MG63 (cell line): ENCODE data around the gene FEM1C. TPM values are rescaled to one million over a fixed set of nuclear protein-coding genes. Genes with fewer than 3 reads are reported as not detected.
A peak's percentile ranks its signal among the peaks of the same experiment; 100 is the strongest.

ENCODE experiments used
- DNase-seq: peaks from one replicate; pipeline ENCODE4 v3.0.0-alpha.2; 2020
- H3K27me3 ChIP-seq: fragments of 250-450 bp; sonication (Bioruptor Pico); 2 replicates; pipeline ENCODE4 v1.5.1; 2020; ENCODE audit warnings: mild to moderate bottlenecking, moderate library complexity
- H3K36me3 ChIP-seq: fragments of 250-450 bp; sonication (Bioruptor Pico); 2 replicates; pipeline ENCODE4 v1.5.1; 2020; ENCODE audit warnings: mild to moderate bottlenecking, moderate library complexity
- H3K4me3 ChIP-seq: fragments of 250-450 bp; sonication (Bioruptor Pico); 2 replicates; pipeline ENCODE4 v1.5.1; 2020; ENCODE audit warnings: mild to moderate bottlenecking, moderate library complexity
- H3K9me3 ChIP-seq: fragments of 250-450 bp; sonication (Bioruptor Pico); 2 replicates; pipeline ENCODE4 v1.5.1; 2020; ENCODE audit warnings: mild to moderate bottlenecking, moderate library complexity
- total RNA-seq: library from RNA; depleted of rRNA; stranded (reverse); fragments of >200 nt; shearing (Covaris generic); gene quantifications from 2 replicates; pipeline ENCODE4 v1.2.3, GENCODE V29; 2014; ENCODE audit warnings: low replicate concordance

FEM1C gene
- total RNA-seq, 1 experiment from 2014 or later: 12.4 TPM

DNA sequence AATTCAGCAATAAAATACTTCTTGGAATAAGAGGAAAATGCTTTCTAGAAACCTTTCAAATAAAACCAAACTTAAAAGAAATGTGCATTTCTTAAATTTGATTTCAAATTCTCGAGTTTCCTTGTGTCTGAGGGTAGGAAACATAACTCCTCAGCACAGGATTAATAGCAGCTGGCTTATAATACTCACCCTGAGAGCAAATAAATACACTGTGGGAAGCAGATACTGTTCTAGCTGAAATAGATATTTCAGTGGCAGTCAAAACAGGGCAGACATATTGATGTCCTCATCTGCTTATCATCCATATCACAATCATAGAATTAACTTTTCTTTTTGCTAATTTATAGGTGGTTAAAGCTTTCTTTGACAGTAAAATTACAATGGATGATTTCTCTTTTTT lies 24.1 kb upstream of the FEM1C start:
- H3K9me3 ChIP-seq: no peaks in the 10 kb centered on the region
- no peak for DNase-seq
- no peaks in the 10 kb centered on the region for H3K36me3 ChIP-seq
- no peaks in the 10 kb centered on the region for H3K27me3 ChIP-seq
- H3K4me3 ChIP-seq: no peak overlapping the region

DNA sequence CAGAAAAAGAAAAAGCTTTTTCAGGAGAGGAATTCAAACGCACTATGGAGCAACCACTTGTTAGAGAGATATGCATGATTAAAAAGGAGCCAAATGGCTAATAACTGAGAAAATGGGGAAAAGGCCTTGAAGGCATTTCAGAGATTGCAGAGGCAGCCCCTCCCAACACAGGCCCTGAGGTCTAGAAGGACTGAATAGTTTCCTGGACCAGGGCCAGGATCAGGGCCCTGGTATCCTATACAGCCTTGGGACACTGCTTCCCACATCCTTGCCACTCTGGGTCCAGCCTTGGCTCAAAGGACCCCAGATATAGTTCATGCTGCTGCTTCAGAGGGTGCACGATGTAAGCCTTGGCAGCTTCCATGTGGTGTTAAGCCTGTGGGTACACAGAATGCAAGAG lies 20.7 kb upstream of the FEM1C start:
- Histone ChIP-seq H3K36me3 (no peaks in the 10 kb centered on the region), H3K27me3 (no peaks in the 10 kb centered on the region), H3K4me3 (no peak overlapping the region), H3K9me3 (no peaks in the 10 kb centered on the region)
- DNase-seq: peak; percentile 49

DNA sequence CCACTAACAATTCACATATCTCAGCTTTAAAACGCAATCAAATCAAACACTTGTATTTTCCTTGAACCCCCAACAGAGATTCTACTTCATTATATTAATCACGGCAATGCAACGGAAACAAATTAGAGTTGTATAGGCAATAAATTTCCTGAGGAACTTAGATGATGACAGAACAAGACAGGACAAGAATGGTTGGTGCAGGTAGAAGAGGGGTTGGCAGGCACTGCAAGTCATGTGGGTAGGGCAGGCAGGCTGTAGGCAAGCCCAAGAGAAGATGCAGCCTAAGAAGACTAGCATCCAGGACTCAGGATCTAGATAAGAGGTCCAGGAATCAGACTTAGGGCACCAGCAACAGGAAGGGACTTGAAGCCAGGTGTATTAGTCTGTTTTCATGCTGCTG lies 16.6 kb upstream of the FEM1C start:
- H3K36me3 ChIP-seq: no peaks in the 10 kb centered on the region
- no peaks in the 10 kb centered on the region for H3K9me3 ChIP-seq
- no peak for DNase-seq

DNA sequence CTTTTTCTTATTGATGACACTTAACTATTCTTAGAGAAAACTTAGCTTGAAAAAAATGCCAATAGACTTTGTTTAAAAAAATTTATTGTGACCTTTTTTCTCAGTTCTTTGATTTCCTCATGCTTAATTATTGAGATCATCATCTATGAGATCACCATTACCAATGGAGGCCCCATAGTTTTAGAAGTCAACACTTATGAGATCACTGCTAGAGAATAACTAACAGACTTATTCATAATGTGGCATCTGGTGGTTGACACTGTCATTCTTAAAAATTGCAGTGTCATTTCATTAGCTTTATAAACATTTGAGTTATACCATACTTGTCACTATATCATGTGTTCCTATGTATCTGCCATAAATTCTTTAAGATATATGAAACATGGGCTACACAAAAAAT lies 14.9 kb upstream of the FEM1C start:
- no peaks in the 10 kb centered on the region for H3K36me3 ChIP-seq
- H3K27me3 ChIP-seq: no peaks in the 10 kb centered on the region
- no peaks in the 10 kb centered on the region for H3K9me3 ChIP-seq
- no peak for DNase-seq
- no peak overlapping the region for H3K4me3 ChIP-seq

More for the DNA sequence above, 16.6 kb upstream of the FEM1C start:
- no peak overlapping the region for H3K4me3 ChIP-seq
- H3K27me3 ChIP-seq: no peaks in the 10 kb centered on the region

DNA sequence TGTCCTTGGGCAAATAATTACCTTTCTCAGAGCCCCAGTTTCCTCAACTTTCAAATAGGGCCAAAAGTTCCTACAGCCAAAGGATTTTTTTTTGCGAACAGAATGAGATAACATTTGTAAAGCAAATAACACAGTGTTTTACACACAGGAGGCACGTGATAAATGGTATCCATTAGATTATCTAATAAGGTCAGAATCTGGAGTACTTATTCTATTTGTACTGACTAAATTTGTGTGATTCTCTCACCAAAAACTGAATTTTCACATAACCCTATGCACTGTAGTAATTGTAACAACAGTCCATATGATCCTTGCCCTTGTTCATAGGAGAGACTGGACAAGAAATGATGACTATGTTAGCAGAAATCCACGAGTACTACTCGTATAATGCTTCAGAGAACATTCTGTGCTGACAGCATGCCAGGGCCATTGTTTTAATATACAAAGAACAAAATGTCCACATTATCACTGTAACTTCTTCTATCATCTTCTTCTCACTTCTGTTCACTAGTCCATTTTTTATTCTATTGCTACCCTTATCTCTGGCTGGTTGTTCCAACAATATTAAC lies 13.9 kb upstream of the FEM1C start:
- H3K4me3 ChIP-seq: no peak overlapping the region
- H3K9me3 ChIP-seq: no peaks in the 10 kb centered on the region
- H3K36me3 ChIP-seq: no peaks in the 10 kb centered on the region
- H3K27me3 ChIP-seq: no peaks in the 10 kb centered on the region
- no peak for DNase-seq

DNA sequence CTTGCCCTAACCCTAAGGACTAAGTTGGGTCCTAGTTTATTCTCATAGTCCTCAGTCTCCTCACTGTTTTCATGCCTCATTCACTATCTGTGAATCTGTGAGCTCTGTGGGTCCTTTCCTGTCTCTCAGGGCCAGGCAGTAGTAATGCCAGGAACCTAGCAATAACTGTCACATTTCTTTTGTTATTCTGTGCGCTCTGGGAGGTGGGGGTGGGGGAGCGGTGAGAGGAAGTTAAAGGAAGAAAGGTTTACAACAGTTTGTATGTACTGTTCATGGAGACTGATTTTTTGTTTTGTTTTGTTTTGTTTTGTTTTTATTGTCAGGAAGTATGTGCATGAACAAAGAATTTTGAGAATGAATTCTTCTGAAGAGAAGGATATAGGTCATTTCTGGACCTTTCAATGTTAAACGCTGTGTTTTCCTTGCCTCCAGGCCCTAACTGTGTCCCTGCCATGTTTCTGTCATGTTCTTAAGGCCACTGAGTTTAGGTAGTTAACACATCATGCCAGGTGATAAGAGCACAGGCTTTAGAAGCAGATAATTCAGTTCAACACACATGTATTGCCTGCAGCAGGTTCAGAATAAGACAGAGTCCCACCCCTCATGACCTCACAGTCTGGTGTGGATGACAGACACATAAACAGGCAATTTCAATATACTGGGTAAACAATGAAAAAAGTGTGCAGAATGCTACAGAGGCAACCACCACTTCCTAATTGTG lies 13.3 kb upstream of the FEM1C start:
- Histone ChIP-seq H3K9me3 (no peaks in the 10 kb centered on the region), H3K27me3 (no peaks in the 10 kb centered on the region), H3K36me3 (no peaks in the 10 kb centered on the region), H3K4me3 (no peak overlapping the region)
- DNase-seq: no peak

DNA sequence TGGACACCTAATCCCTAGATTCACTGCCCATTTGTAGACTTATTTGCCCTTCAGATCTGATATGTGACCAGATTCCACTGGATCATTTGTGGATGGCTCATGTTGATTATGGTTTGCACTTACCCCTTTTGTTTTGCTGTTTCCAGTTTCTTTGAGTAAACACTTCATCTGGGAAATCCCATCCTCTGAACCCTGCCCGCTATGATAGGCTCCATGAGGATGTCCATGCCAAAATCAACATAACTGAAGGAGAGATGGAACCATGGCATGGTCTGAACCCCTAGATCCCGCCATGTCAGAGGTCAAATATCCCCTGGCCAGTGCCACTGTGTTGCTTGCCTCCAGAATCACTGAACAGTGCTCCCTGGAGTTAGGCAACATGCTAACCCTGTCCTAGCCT lies 11.7 kb upstream of the FEM1C start:
- H3K36me3 ChIP-seq: no peaks in the 10 kb centered on the region
- no peak overlapping the region for H3K4me3 ChIP-seq
- H3K27me3 ChIP-seq: no peaks in the 10 kb centered on the region
- no peak for DNase-seq
- H3K9me3 ChIP-seq: no peaks in the 10 kb centered on the region

DNA sequence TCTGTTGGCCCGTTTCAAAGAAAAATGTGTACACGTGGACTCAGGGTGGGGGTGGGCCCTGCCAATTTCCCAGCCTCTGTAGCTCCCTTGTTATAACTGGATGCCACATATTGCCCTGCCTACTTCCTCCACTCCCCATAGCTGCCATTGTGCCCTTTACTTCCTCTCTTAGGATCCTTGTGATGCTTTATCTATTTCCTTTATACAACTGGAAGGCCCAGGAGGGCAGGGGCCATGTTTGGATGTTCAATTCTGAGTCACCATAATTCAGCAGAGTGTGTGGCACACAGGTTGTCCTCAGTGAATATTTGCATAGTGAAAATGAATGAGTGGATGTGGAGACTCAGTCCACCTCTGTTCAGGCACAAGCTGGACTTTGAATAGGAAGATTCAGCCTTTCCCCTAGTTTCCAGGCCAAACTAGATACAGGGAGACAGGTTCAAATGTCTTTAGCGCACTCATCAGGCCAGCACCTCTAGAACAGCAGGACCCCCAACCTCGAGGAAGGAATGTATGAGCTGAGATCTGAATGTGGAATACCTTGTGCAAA lies 10.6 kb upstream of the FEM1C start:
- Histone ChIP-seq H3K36me3 (no peaks in the 10 kb centered on the region), H3K4me3 (no peak overlapping the region), H3K27me3 (no peaks in the 10 kb centered on the region), H3K9me3 (no peaks in the 10 kb centered on the region)
- no peak for DNase-seq

DNA sequence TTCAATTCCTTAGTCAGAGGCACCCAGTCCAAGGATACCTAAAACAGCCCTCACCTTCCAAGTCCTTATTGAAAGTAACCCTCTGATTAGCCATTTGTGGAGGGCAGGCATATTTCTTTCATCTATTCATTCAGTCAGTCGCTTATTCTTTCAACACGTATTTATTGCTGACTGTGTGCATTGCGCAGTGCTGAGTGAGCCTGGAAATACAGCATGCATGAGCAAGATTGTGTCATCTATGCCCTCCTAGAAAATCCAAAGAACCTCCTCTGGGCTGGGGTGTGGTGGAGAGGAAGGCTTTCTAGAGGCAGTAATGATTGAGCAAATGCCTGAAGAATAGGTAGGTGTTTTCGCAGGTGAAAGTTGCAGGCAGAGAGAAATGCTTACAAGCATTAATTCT lies 8.5 kb upstream of the FEM1C start:
- Histone ChIP-seq H3K4me3 (no peak overlapping the region), H3K9me3 (no peaks in the 10 kb centered on the region), H3K36me3 (no peaks in the 10 kb centered on the region), H3K27me3 (no peaks in the 10 kb centered on the region)
- peak; percentile 20 for DNase-seq

DNA sequence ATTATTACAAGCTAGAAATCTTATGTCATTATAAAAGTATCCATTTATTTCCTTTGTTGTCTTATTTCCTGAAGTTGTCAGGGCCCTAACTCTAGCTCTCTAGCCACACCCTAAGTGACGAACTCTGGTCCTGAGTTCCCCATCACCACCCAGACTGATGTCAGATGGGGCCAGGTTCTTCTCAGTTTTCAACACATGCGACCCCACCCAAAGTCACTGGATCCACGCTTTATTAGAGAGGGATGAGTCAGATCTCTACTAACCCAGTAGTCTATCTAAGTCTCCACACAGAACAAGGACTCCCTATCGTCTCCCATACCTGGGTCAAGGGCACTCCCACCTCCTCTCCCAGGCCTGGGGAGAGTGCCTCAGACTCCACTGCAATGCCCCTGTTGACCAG lies 6.8 kb upstream of the FEM1C start:
- DNase-seq: no peak
- Histone ChIP-seq H3K27me3 (no peaks in the 10 kb centered on the region), H3K9me3 (no peaks in the 10 kb centered on the region), H3K4me3 (no peak overlapping the region), H3K36me3 (no peaks in the 10 kb centered on the region)

DNA sequence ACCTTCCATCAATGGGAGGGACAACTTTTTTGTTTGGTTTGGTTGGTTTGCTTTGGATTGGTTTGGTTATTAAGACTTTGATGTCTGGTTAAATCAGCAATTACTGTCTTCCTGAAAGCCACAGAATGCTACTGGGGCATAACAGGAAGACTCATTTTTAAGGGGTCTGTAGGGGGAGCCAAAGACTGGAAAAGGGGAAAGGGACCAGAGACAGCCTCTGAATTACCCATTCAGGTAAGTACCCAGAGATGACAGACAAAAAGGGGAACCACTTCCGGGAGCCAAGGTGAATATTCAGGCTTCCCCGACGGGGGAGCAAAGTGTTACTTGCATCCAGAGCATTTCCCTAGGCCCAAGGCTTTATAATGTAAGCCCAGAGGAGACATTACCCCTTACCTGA lies 4.6 kb upstream of the FEM1C start:
- H3K9me3 ChIP-seq: peaks cover 9% of the 10 kb centered on the region
- no peak overlapping the region for H3K4me3 ChIP-seq
- H3K36me3 ChIP-seq: no peaks in the 10 kb centered on the region; the same call in 1 of the 2 replicates
- no peak for DNase-seq
- no peaks in the 10 kb centered on the region for H3K27me3 ChIP-seq

DNA sequence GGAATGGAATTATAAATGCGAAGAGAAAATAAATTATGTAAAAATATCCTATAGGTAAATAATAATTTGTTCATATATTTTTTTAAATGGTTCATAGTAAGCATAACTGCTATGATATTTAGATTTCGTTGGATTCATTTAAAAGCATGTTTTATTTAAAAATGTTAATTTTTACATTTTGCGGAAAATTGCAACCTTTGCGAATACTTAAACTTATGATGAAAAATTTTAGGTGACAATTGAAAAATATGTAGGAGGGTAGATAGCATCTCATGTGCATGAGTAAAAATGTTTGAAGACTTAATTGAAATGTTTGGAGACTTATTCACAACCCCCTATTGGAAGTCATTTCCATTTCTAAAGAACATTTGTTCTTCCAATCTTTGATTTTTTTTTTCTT lies 4.1 kb upstream of the FEM1C start:
- H3K9me3 ChIP-seq: peaks cover 9% of the 10 kb centered on the region
- no peaks in the 10 kb centered on the region for H3K27me3 ChIP-seq
- no peak overlapping the region for H3K4me3 ChIP-seq
- no peaks in the 10 kb centered on the region; the same call in 1 of the 2 replicates for H3K36me3 ChIP-seq
- no peak for DNase-seq

DNA sequence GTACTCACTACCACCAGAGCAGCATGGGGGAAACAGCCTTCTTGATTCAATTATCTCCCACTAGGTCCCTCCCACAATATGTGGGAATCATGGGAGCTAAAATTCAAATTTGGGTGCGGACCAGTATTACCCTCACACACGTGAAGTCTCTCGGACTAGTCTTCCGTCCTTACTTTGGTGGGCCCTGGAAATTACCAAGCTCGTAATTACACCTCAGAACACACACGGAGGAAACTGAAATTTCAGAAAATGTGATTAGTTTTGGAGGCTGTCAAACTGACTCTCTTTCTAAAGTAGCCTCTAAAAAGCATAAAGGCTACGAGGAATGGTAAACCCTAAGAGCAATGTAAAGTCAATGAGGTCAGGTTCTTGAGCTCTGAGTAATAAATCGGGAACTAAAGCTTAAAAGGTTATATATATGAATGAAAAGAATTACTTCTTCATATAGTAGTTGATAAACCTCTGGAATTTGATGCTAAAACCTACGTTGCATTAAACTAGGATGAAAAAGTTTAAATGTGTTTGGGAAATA lies 842 bp upstream of the FEM1C start:
- Histone ChIP-seq H3K27me3 (no peaks in the 10 kb centered on the region), H3K36me3 (peaks cover 31% of the 10 kb centered on the region), H3K9me3 (peaks cover 9% of the 10 kb centered on the region), H3K4me3 (peak overlapping the region; percentile 88)
- DNase-seq: no peak

DNA sequence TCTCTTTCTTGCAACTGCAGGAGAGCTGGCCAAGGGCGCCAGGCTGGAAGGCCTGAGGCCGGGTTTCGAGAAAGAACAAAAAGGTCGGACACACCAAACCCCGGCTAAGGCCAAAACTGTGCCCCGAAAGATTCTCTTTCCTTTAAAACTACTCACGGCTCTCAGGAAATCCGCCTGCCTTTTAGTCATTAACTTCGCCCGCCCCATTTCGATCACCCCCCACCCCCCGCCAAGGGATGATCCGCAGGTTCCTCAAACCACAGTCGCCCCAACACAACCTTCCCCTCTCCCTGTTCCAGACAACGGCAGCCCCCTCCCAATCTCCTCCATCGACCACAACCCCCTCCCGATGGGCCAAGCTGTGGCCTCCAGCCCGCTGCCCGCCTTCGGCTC lies 536 bp downstream of the FEM1C start:
- H3K27me3 ChIP-seq: no peaks in the 10 kb centered on the region
- H3K36me3 ChIP-seq: peaks cover 44% of the 10 kb centered on the region
- H3K4me3 ChIP-seq: peak overlapping the region; percentile 88
- peak; percentile 66 for DNase-seq
- peaks cover 9% of the 10 kb centered on the region for H3K9me3 ChIP-seq

DNA sequence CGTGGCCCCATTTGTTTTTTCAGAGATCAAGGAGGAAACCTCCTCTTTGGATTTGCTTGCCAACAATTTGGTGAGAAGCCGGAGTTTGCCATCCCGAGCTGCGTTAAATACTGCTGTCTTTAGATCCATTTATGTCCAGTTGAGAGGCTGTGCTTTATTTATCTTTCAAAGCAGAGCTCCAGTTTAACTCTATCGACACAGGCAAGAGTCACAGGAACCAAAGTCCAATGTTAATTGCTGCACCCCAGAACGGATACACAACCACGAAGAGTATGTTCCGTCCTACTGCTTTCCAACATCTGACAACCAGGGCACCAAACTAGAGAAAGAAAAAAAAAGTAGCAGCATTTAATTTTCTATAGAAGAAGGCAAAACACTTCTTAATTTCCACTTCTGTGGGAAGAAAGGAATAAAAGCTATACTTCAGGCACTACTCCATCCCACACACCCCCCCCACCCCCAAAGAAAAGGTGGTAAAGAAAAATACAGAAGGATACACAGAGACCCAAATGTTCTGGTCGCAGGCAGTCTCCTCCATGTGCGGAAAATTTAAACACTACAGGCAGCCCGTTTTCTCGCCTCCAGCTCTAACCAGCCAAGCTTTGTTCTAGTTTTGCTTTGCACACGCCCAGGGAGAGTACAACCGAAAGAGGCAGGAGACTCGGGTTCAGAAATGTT lies 1.1 kb downstream of the FEM1C start:
- Histone ChIP-seq H3K27me3 (no peaks in the 10 kb centered on the region), H3K4me3 (peak overlapping the region; percentile 88), H3K36me3 (peaks cover 50% of the 10 kb centered on the region), H3K9me3 (peaks cover 9% of the 10 kb centered on the region)
- DNase-seq: no peak

DNA sequence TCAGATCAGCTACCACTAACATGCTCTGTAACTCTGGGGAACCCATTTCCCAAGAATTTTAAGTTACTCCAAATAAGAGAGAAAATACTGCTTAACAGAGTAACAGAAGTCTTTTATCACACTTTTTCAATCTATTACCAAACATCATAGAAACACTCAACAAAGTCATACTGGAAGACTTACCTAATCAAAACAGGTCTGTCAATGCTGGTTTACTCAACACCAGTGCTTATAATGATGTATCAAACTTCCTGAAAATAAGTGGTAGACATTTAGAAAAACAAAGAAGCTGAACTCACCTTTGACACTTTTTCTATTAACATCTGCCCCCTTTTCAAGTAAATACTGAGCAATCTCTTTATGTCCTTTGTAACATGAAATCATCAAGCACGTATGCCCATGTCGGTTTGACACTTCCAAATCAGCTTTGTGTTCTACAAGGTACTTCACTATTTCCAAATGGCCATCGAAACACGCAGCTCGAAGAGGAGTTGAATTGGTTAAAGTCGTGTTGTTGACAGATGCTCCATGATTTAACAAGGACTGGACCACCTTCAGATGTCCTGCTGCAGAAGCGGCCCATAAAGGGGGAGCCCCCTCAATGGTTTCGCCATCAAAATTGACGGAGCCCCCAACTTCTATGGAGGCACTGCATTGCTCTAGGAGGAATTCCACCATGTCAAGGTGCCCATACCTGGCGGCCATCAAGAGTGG lies 1.8 kb downstream of the FEM1C start:
- Histone ChIP-seq H3K36me3 (peaks cover 57% of the 10 kb centered on the region), H3K4me3 (peak overlapping the region; percentile 88), H3K27me3 (no peaks in the 10 kb centered on the region), H3K9me3 (peaks cover 9% of the 10 kb centered on the region)
- no peak for DNase-seq

DNA sequence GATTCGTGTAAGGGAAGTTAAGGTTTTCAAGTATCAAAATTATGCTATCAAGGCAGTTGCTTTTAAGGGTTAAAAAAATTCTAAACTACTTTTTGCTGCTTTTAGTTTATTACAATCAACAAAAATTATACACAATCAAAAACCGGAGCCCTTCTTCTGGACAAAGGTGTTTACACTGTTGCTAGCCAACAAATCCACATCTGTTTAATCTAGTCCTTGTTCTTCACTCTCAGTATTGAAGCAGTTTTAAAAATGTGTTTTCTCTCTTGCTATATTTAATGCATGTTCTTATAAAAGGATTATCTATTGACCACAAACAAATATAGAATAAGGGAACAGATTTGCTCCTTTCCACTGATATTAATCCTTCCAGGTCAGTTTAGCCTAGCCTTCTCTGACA lies 2.5 kb downstream of the FEM1C start:
- no peak for DNase-seq
- H3K4me3 ChIP-seq: peak overlapping the region; percentile 88
- peaks cover 64% of the 10 kb centered on the region for H3K36me3 ChIP-seq
- H3K27me3 ChIP-seq: no peaks in the 10 kb centered on the region
- H3K9me3 ChIP-seq: peaks cover 9% of the 10 kb centered on the region
